H4 (cell line): ENCODE measurements around the gene STAC2. TPM values are rescaled to one million over a fixed set of nuclear protein-coding genes. Genes with fewer than 3 reads are reported as not detected.

Source experiments
- DNase-seq: peaks from one replicate; pipeline ENCODE4 v3.0.0-alpha.2; 2015; ENCODE audit warnings: low spot score
- total RNA-seq: library from RNA; depleted of rRNA; stranded (reverse); fragments of >200 nt; shearing (Covaris generic); gene quantifications from 2 replicates; pipeline ENCODE4 v1.2.3, GENCODE V29; 2014

The STAC2 gene
- total RNA-seq, 1 experiment from 2014 or later, result 0.04 TPM

GRCh38 chr17:39209317-39210092 lies 16.2 kb downstream of the STAC2 start:
- no peak for DNase-seq

- DNase-seq, result no peak
Observed at GRCh38 chr17:39208893-39209292, 16.9 kb downstream of the STAC2 start.

GRCh38 chr17:39208136-39208535 lies 17.6 kb downstream of the STAC2 start:
- no peak for DNase-seq

GRCh38 chr17:39205112-39205526 lies 20.6 kb downstream of the STAC2 start:
- no peak for DNase-seq

- no peak for DNase-seq
Observed at GRCh38 chr17:39204245-39204644, 21.5 kb downstream of the STAC2 start.

GRCh38 chr17:39200957-39201510 lies 24.7 kb downstream of the STAC2 start:
- no peak for DNase-seq

- DNase-seq, result peak; percentile 51
Observed at GRCh38 chr17:39200070-39200879, 25.5 kb downstream of the STAC2 start, which contains the start of gene RPL19. TSS of gene RPL19 (plus strand) at chr17:39200283. CDS start at chr17:39200345, 62 bp downstream.

- peak; percentile 93 for DNase-seq
Observed at GRCh38 chr17:39199820-39200069, 26.0 kb downstream of the STAC2 start.

GRCh38 chr17:39198186-39198566 lies 27.6 kb downstream of the STAC2 start:
- DNase-seq, result no peak

- peak; percentile 68 for DNase-seq
Observed at GRCh38 chr17:39197380-39198185, 28.2 kb downstream of the STAC2 start, which contains the start of gene CACNB1. TSS of gene CACNB1 (minus strand) at chr17:39197669. CDS start at chr17:39197495, 174 bp downstream.

- peak; percentile 43 for DNase-seq
Observed at GRCh38 chr17:39196808-39197291, 28.9 kb downstream of the STAC2 start.

- no peak for DNase-seq
Observed at GRCh38 chr17:39196241-39196807, 29.4 kb downstream of the STAC2 start.

- no peak for DNase-seq
Observed at GRCh38 chr17:39195568-39196160, 30.1 kb downstream of the STAC2 start.

- DNase-seq, result no peak
Observed at GRCh38 chr17:39194985-39195524, 30.7 kb downstream of the STAC2 start.

GRCh38 chr17:39194089-39194984 lies 31.4 kb downstream of the STAC2 start:
- DNase-seq, result no peak

- no peak for DNase-seq
Observed at GRCh38 chr17:39193346-39193745, 32.4 kb downstream of the STAC2 start.

GRCh38 chr17:39192901-39193300 lies 32.8 kb downstream of the STAC2 start:
- DNase-seq, result no peak

- no peak for DNase-seq
Observed at GRCh38 chr17:39191750-39192510, 33.8 kb downstream of the STAC2 start.
